D341Med (cell line): Measurements from ENCODE around the gene SLC29A3.
"Not testable (repeated sequence)": the region's sequence is repeated elsewhere in the genome, so short reads cannot be mapped to it uniquely, and the experiment has no call there.

ENCODE experiments used
- DNase-seq: peaks from one replicate; pipeline ENCODE4 v3.0.0; 2012; ENCODE audit warnings: low spot score

The SLC29A3 gene

DNA sequence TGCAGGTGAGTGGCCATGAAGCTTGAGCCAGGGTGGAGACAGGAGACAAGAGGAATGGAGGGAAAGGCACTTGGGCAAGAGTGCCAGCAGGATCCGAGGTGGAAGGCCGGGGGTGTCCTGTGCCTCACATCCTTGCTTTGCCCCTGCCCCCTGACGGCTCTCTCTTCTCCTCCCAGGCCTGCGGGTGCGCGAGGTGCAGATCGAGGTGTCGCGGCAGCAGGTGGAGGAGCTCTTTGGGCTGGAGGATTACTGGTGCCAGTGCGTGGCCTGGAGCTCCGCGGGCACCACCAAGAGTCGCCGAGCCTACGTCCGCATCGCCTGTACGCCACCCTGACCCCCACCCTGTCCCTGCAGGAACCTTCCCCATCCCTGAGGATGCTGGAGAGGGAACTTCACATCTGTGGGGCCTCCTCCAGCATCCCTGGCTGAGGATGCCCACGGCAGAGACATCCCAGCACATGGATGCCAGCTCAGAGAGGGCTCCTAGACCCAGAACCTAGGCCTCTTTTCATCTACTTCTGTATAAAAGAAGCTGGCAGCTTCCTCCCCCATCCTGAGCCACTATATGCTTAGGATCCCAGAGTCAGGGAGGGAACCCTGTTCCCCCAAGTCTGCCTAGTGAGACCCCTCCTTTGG is 34.4 kb upstream of the SLC29A3 start:
- no peak for DNase-seq

DNA sequence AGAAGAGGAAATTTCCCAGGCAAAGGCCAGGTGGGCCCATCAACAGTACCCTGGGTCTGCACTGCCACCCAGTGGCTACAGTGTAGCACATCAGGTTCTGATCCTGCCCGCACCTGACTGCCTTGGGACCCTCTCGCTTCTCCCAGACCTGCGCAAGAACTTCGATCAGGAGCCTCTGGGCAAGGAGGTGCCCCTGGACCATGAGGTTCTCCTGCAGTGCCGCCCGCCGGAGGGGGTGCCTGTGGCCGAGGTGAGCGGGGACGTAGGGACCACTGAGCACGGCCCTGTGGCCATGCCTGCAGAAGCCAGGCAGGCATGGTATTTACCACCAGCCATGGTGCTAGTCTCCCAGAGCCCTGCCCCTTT is 33.9 kb upstream of the SLC29A3 start:
- DNase-seq, result peak; percentile 74

DNA sequence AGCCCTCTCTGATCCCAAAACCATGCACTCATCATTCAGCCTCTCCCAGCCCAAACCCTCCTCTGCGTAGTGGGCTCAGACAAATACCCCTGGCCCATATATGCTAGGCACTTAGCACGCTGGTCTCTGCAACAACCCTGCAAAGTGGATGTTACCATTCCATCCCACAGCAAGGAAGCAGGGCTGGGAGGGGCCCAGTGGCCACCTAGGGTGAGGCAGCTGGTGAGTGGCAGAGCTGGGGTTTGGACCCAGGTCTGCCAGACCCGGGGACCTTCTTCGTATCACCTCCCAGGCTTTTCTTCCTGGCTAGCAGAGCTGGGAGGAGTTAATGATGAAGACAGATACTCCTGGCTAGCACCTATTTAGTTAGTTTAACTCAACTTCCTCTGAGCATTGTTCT is 33.1 kb upstream of the SLC29A3 start:
- no peak for DNase-seq

DNA sequence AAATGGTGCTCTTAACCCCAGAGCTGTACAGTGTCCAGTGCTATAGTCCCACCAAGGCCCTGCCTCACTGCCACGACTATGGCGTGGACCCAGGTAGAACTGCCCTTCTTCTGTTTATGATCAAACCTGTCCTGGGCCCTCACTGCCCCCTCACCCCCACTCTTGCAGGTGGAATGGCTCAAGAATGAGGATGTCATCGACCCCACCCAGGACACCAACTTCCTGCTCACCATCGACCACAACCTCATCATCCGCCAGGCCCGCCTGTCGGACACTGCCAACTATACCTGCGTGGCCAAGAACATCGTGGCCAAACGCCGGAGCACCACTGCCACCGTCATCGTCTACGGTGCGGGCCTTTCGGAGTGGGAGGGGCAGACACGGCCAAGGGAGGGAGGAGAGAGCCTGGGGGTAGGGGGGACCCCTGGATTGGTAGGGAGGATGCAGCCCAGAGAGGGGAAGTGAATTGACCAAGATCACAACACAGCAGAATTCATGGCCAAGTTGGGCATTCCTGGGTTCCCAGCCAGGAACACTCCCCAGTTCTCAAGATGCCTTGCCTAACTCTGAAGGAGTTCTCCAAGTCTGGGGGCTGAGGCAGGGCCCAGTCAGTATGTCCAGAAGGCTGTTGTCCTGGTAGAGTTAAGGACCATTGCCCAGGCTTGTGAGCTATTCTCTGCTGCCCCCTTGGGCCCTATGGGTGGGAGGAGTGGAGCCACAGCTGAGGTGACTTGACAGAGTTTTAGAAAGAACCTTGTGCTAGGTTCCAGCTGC is 32.4 kb upstream of the SLC29A3 start:
- no peak for DNase-seq

DNA sequence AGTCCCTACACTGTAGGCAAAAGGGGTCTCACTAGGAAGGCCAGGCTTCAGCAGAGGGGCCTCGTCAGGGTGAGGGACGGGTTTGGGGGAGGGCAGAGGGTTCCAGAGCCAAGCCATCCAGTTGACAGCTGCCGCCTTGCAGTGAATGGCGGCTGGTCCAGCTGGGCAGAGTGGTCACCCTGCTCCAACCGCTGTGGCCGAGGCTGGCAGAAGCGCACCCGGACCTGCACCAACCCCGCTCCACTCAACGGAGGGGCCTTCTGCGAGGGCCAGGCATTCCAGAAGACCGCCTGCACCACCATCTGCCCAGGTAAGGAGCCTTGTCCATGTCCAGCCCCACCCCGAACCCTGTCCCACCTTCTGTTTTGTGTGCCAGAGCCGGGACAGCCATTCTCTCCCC is 31.6 kb upstream of the SLC29A3 start:
- DNase-seq, result no peak

DNA sequence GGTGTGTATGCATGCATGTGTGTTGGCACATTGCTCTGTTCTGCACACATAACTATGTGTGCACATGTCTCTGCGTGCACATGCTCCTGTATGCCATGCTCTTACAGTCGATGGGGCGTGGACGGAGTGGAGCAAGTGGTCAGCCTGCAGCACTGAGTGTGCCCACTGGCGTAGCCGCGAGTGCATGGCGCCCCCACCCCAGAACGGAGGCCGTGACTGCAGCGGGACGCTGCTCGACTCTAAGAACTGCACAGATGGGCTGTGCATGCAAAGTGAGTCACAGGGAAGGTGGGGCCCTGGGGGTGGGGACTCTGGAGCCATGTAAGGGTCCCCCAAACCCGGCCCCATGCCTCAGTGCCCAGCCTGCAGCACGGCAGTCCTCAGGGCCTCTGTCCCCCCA is 30.6 kb upstream of the SLC29A3 start:
- no peak for DNase-seq

DNA sequence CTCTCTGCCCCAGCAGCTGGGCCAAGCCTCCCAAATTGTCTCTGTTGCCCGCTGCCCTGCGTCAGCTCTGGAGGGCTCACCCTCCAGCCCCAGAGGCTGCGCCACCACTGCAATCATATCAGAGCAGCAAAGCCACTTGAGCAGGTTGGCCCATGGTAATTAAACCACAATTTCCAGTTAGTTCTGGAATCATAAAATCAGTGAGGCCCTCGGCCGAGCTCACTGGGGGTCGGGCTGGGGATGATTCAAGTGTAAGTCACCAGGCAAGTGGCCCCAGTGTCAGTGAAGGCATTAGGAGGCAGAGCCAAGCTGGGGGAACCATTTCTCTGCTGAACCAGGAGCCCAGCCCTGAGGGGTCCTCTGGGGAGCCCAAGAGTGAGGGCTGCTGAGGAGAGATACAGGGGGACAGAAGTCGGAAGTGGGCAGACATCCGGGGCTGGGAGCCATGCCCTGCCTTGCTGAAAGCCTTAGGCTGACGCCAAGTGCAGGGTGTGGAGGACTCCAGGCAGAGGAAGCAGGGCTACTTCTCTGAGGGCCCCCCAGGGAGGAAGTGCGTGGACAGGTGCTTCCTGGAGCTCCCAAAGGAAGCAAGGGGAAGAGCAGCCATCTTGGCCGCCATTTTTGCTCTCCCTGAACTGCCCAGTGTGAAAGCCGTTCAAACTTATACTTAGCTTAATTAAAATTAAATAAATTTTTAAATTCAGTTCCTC is 29.5 kb upstream of the SLC29A3 start:
- DNase-seq, result no peak

DNA sequence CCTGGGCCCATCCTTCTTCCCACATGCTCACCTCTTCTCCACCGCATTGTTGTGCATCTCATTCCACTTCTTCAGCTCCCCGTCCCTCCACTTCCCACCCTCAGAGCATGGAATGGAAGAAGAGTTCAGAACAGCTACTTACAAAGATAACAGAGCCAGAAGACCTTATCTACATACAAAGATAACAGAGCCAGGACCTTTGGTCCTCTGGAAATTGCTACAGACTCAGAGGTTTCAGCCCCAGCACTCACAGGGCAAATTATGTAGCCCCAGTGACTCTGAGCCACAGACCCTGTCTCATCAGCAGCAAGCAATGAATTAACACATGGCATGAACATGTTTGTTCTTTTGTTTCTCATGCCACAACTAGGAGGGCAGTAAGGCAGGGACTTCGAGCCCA is 28.7 kb upstream of the SLC29A3 start:
- no peak for DNase-seq

DNA sequence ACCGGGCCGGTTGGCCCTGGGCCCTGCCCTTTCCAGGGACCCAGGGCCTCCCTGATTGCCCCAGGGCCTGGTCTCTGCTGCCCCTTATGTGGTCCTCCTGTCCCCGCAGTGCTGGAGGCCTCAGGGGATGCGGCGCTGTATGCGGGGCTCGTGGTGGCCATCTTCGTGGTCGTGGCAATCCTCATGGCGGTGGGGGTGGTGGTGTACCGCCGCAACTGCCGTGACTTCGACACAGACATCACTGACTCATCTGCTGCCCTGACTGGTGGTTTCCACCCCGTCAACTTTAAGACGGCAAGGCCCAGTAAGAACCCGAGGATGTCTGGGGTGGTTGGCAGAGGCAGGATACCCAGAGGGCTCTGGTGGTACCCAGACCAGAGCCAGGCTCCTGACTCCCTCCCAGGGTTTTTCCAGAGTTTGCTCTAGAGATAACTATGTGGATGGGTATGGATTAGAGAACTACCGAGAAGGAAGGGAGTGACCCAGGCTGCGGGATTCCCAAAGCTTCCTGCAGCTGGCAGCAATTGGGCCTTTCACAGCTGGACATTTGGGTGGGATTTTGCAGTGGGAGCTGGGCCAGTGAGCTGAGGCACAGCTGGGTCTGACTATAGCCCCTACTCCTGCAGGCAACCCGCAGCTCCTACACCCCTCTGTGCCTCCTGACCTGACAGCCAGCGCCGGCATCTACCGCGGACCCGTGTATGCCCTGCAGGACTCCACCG is 28.1 kb upstream of the SLC29A3 start:
- DNase-seq, result no peak

DNA sequence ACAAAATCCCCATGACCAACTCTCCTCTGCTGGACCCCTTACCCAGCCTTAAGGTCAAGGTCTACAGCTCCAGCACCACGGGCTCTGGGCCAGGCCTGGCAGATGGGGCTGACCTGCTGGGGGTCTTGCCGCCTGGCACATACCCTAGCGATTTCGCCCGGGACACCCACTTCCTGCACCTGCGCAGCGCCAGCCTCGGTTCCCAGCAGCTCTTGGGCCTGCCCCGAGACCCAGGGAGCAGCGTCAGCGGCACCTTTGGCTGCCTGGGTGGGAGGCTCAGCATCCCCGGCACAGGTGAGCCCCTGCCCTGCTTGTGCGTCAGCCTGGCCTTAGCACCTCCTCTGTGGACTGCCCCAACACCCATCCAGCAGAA is 27.5 kb upstream of the SLC29A3 start:
- DNase-seq, result no peak

DNA sequence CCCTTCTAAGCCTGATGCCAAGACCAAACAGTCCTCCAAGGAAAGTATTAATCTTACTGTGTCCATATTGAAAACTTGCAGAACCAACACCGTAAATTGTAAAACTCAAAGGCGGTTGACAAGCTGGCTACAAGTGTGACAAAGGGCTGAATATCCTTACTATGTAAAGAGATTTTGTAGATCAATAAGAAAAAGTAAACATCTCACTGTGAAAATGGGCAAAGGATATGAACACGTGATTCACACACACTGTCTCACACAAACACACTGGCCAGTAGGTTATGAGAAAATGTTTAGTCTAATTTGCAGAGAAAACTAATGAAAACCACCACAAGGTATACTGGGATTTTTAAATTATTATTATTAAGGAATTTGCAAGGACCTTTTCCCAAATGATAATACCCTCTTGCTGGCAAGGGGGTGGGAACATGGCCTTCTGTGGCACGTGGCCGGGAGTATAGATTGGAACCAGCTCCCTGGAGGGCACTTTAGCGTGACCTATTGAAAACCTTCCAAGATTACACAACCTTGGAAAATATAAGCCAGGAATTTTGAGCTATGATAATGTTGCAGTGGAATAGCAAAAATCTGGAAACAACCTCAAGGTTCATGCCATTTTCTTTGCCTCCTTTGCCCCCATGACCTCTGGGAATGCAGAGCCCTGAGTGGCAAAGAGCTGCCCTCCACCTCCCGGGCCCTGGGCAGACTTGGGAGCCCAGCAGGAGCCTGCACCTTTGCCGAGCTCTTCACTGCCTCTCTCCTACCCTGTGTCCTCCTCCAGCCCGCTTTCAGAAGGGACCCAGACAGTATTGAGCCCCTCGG is 26.2 kb upstream of the SLC29A3 start:
- DNase-seq, result no peak

DNA sequence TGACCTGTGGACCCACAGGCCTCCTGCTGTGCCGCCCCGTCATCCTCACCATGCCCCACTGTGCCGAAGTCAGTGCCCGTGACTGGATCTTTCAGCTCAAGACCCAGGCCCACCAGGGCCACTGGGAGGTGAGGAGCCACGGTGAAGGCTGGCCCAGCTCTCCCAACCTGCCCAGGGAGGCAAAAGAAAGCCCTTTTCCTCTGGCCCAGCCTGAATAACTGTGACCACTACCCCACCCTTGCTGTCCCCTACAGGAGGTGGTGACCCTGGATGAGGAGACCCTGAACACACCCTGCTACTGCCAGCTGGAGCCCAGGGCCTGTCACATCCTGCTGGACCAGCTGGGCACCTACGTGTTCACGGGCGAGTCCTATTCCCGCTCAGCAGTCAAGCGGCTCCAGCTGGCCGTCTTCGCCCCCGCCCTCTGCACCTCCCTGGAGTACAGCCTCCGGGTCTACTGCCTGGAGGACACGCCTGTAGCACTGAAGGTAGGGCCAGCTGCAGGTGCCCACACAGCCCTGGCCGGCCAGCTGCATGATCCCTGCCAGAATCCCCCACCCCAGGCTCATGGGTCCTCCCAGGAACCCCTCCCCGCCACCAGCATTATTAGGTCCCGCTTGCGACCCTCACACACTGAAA is 25.5 kb upstream of the SLC29A3 start:
- no peak for DNase-seq

DNA sequence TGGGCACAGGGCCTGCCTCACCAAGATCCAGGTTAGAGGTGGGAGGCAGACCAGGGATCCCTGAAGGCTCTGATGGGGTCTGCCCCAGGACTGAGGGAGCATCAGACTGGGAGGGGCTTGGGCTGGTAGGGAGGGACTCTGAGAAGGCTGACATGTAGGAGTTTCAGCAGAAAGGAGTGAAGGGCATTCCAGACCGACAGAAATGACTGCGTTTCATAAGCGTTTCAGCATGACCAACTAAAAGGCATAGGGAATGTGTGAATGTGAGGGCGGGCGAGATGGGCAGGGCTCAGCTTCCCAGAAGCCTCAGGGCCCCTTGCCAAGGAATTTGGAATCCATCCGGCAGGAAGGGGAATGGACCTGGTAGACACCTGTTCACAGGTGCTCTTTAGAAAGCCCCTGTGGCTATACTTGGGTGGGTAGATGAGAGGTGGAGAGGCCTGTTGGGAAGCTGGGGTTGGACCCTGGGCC is 24.9 kb upstream of the SLC29A3 start:
- DNase-seq, result no peak

DNA sequence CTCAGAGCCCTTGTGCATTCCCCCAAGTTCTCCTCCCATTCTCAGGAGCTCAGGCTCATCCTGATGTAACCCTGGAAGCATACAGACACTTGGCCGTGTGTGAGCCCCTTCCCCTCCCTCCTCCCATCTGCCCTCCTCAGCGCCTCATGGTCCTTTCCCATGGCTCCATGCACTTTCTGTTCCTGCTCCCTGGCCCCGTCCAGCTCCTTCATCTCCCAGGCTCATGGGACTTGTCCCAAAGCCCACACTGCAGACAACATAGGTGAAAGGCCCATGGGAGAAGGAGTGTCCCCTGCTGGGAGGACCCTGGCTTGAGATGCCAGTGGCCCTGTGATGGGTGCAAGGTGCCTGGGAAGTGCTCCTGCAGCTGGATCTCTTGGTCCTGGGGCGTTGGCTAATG is 24.2 kb upstream of the SLC29A3 start:
- DNase-seq, result no peak

DNA sequence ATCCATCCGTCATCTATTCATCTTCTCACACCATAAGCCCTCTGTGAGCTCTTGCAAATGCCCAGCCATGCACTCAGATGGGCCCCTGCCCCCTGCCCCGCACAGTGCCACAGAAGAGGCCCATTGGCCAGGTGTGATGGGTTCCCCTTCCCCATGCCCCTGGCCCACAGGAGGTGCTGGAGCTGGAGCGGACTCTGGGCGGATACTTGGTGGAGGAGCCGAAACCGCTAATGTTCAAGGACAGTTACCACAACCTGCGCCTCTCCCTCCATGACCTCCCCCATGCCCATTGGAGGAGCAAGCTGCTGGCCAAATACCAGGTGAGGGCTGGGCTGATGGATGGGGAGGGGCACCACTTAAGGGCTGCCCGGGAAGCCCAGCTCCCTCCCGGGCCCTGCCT is 23.4 kb upstream of the SLC29A3 start:
- DNase-seq, result no peak

DNA sequence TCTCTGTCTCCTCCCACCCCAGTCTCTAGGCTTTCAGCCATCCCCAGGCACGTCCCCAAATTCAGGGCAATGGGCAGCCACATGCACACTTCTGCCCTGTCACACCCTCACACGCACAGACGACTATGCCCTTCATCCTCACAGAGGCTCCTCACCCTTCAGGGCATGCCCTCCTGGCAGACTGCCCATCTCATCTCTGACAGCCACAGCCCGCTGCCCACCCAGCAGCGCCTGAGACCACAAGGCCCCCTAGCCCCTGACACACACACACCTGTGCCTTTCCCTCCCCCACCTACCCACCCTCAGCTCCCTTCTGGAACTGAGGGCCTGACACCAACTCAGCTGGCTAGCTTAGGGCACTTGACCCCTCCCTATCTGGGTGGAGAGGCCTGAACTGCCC is 23.0 kb upstream of the SLC29A3 start:
- DNase-seq, result no peak

DNA sequence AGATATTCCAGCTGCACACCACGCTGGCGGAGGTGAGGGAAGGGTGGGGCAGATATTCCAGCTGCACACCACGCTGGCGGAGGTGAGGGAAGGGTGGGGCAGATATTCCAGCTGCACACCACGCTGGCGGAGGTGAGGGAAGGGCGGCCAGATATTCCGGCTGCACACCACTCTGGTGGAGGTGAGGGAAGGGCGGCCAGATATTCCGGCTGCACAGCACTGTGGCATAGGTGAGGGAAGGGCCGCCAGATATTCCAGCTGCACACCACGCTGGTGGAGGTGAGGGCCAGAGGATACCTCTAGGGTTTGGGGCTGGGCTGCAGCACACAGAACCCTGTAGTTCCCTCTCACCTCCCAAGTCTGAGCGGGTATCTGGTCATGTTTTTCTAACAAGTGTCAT is 22.2 kb upstream of the SLC29A3 start:
- DNase-seq, result not testable (repeated sequence)

DNA sequence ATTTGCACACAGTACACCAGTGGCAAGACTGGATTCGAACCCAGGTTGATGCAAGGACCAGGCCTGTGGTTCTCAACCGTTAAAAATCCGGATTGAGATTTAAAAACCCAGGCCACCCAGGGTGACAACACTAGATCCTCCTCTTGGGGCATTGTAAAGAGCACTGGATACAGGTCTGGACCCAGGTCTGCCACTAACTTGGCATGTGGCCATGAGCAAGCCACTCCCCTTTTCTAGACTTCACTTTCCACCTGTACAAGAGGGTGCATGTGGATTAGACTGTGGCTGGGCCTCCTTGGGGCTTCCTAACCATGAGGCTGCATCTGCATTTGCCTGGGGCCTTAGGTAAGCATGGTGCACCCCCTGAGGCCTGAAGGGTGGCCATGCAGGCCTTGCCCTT is 21.7 kb upstream of the SLC29A3 start:
- DNase-seq, result no peak

DNA sequence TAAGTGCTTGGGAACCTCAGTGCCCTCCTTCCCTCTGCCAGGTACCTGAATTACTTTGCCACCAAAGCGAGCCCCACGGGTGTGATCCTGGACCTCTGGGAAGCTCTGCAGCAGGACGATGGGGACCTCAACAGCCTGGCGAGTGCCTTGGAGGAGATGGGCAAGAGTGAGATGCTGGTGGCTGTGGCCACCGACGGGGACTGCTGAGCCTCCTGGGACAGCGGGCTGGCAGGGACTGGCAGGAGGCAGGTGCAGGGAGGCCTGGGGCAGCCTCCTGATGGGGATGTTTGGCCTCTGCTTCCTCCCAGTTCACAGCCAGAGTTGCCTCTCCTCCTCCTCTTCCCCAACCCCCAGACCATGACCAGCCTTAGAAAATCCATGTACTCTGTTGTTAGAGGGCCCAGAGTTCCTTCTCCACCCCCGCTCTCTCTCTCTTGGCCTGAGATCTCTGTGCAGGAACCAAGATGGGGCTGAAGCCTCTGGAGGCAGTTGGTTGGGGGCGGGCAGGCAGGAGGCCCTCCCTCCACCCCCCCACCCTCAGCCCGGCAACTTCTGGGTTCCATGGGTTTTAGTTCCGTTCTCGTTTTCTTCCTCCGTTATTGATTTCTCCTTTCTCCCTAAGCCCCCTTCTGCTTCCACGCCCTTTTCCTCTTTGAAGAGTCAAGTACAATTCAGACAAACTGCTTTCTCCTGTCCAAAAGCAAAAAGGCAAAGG is 19.8 kb upstream of the SLC29A3 start:
- no peak for DNase-seq

DNA sequence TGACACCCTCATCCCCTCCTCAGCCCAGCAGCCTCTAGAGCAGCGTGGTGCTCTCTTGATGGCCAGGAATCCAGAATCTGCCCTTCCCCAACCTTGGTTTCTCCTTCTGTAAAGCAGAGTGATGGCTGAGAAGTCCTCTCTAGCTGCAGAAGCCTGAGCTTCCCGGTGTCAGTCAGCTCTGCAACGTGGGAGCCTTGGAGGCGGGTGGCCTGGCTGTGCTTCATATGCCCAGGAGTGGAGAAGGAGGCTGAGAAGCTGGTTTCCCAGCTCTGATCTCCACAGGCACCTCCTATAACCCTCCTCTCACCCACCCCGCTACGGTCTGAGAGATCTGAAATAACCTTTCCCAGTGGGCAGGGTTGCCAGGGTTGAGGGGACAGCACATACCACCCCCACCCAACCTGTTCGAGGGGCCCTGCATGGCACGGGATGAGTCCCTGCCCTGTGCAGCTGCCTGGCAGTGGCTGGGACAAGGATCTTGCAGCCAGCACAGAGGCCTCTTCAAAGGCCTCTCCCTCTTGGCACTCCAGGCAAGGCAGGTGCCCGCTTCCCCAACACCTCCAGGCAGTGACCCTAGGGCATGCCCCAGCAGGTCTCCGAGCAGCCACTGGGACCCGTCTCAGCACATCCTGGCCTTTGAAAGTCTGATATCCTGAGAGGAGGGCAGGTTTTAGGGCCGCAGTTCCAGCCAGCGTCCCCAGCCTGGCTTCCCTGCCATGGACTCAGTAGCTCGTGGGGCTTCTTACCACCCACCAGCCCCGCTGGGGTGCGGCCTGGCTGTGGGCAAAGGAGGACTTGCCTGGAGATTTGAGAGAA is 18.3 kb upstream of the SLC29A3 start:
- DNase-seq, result no peak
